H1 (cell line): ENCODE measurements around the gene ADD1. TPM values are rescaled to one million over a fixed set of nuclear protein-coding genes. Genes with fewer than 3 reads are reported as not detected.

Experiments used
- CTCF ChIA-PET: fragments of 300-600 bp; sonication (Branson Sonifier 250); formaldehyde crosslinking; loops from one replicate; lab custom pipeline; 2021; ENCODE audit not compliant: partially characterized antibody; lab: Charles Lee
- POLR2A ChIA-PET: fragments of 300-600 bp; sonication (Branson Sonifier 250); formaldehyde crosslinking; loops from one replicate; lab custom pipeline; 2021; ENCODE audit warnings: inconsistent platforms; ENCODE audit not compliant: partially characterized antibody; lab: Charles Lee
- DNase-seq, 2 experiments: peaks; one replicate each; pipeline versions ENCODE4 v3.0.0 to v3.0.0-alpha.2; 2010 to 2022; ENCODE audit warnings: low spot score in 2 of 2, low read depth in 1 of 2, mixed read lengths in 1 of 2
- FAIRE-seq: peaks from 2 replicates; lab custom pipeline; 2011; peaks lifted over from hg19 to GRCh38; lab: Jason Lieb, UNC
- H2AFZ ChIP-seq: 2 replicates; pipeline ENCODE4 v1.8.1; 2012; ENCODE audit warnings: low read length, inconsistent platforms
- H2AK5ac ChIP-seq: 2 replicates; pipeline ENCODE4 v1.6.1; 2013; ENCODE audit warnings: low read depth, low read length
- H2BK120ac ChIP-seq: replicated peaks from 2 replicates; pipeline ENCODE3; 2013; ENCODE audit warnings: low read depth, low read length, inconsistent platforms
- H2BK12ac ChIP-seq: 2 replicates; pipeline ENCODE4 v1.6.1; 2013; ENCODE audit warnings: low read depth, low read length
- H2BK15ac ChIP-seq: 2 replicates; pipeline ENCODE4 v1.6.1; 2013; ENCODE audit warnings: low read length
- H2BK20ac ChIP-seq: 2 replicates; pipeline ENCODE4 v1.6.1; 2013; ENCODE audit warnings: low read length
- H2BK5ac ChIP-seq: 2 replicates; pipeline ENCODE4 v1.6.1; 2013; ENCODE audit warnings: low read depth, low read length
- H3K14ac ChIP-seq: 2 replicates; pipeline ENCODE4 v1.6.1; 2013; ENCODE audit warnings: inconsistent platforms; ENCODE audit not compliant: insufficient read length
- H3K18ac ChIP-seq: 2 replicates; pipeline ENCODE4 v1.6.1; 2013; ENCODE audit warnings: low read length; ENCODE audit errors: extremely low read depth
- H3K23ac ChIP-seq: 2 replicates; pipeline ENCODE4 v1.6.1; 2013; ENCODE audit warnings: inconsistent platforms; ENCODE audit not compliant: insufficient read length
- H3K23me2 ChIP-seq: 2 replicates; pipeline ENCODE4 v1.6.1; 2013; ENCODE audit warnings: low read depth, low read length
- H3K27ac ChIP-seq: 2 replicates; pipeline ENCODE4 v1.6.1; 2011; ENCODE audit warnings: low read depth, low read length, inconsistent platforms
- H3K27me3 ChIP-seq, 4 experiments: replicated peaks in 1 of 4; 1 replicate in 1 of 4; 2 replicates in 3 of 4; pipeline versions ENCODE4 v1.6.1 to v1.8.1; 2011 to 2013; ENCODE audit warnings: low read length in 3 of 4, mild to moderate bottlenecking in 3 of 4, inconsistent platforms in 2 of 4, mixed read lengths in 2 of 4, moderate library complexity in 1 of 4; ENCODE audit not compliant: control insufficient read depth in 3 of 4, insufficient read depth in 3 of 4; ENCODE audit errors: extremely low read depth in 1 of 4
- H3K36me3 ChIP-seq, 4 experiments: 2 replicates each; pipeline versions ENCODE4 v1.6.1 to v1.8.1; 2011 to 2013; ENCODE audit warnings: mild to moderate bottlenecking in 4 of 4, low read length in 3 of 4, moderate library complexity in 2 of 4, control low read depth in 1 of 4, inconsistent platforms in 1 of 4; ENCODE audit not compliant: insufficient read depth in 4 of 4, control insufficient read depth in 2 of 4
- H3K4ac ChIP-seq: replicated peaks from 2 replicates; pipeline ENCODE3; 2013; ENCODE audit warnings: low read length, low read depth, mixed read lengths, inconsistent platforms; ENCODE audit not compliant: insufficient read length
- H3K4me1 ChIP-seq, 4 experiments: replicated peaks in 1 of 4; 1 replicate in 1 of 4; 2 replicates in 3 of 4; pipeline versions ENCODE4 v1.6.1 to v1.8.1; 2011 to 2013; ENCODE audit warnings: low read length in 3 of 4, inconsistent platforms in 2 of 4, mixed read lengths in 1 of 4; ENCODE audit not compliant: insufficient read depth in 4 of 4, control insufficient read depth in 3 of 4
- H3K4me2 ChIP-seq, 2 experiments: 2 replicates each; pipeline versions ENCODE4 v1.6.1 to v1.8.1; 2011 to 2013; ENCODE audit warnings: low read depth in 2 of 2, low read length in 2 of 2, control low read depth in 1 of 2, inconsistent platforms in 1 of 2, mild to moderate bottlenecking in 1 of 2; ENCODE audit not compliant: insufficient read depth in 1 of 2
- H3K4me3 ChIP-seq, 4 experiments: fragments of 200-600, 300-600 bp in 1 of 4; sonication (generic), shearing (Covaris generic), sonication (Bioruptor Twin) in 1 of 4; 2 replicates each; pipeline versions ENCODE4 v1.5.1 to v1.8.1; 2011 to 2016; ENCODE audit warnings: low read length in 4 of 4, low read depth in 3 of 4, control low read depth in 2 of 4, inconsistent platforms in 2 of 4, mild to moderate bottlenecking in 2 of 4, mixed read lengths in 1 of 4, moderate library complexity in 1 of 4; ENCODE audit not compliant: insufficient read depth in 2 of 4; ENCODE audit errors: extremely low read depth in 1 of 4
- H3K56ac ChIP-seq: replicated peaks from 2 replicates; pipeline ENCODE3; 2013; ENCODE audit warnings: low read depth, mild to moderate bottlenecking, mixed read lengths, low read length, inconsistent platforms; ENCODE audit not compliant: insufficient read length
- H3K79me1 ChIP-seq: 2 replicates; pipeline ENCODE4 v1.6.1; 2013; ENCODE audit warnings: low read depth, low read length, control low read depth
- H3K79me2 ChIP-seq, 2 experiments: 2 replicates each; pipeline versions ENCODE4 v1.6.1 to v1.8.1; 2012 to 2013; ENCODE audit warnings: low read length in 2 of 2, mild to moderate bottlenecking in 2 of 2, inconsistent platforms in 1 of 2; ENCODE audit not compliant: insufficient read depth in 2 of 2, control insufficient read depth in 1 of 2
- H3K9ac ChIP-seq, 4 experiments: replicated peaks in 1 of 4; 1 replicate in 1 of 4; 2 replicates in 3 of 4; pipeline versions ENCODE4 v1.6.1 to v1.8.1; 2011 to 2013; ENCODE audit warnings: low read depth in 3 of 4, low read length in 3 of 4, control low read depth in 2 of 4, mild to moderate bottlenecking in 2 of 4, moderate library complexity in 2 of 4, inconsistent platforms in 1 of 4; ENCODE audit errors: extremely low read depth in 1 of 4
- H3K9me3 ChIP-seq, 2 experiments: 2 replicates each; pipeline versions ENCODE4 v1.6.1 to v1.8.1; 2012 to 2013; ENCODE audit warnings: mild to moderate bottlenecking in 2 of 2, moderate library complexity in 2 of 2, control low read depth in 1 of 2, inconsistent platforms in 1 of 2, low read depth in 1 of 2, low read length in 1 of 2, mixed read lengths in 1 of 2; ENCODE audit not compliant: insufficient read depth in 2 of 2
- H4K20me1 ChIP-seq, 2 experiments: replicated peaks in 1 of 2; 2 replicates each; pipeline versions ENCODE3 to v1.8.1; 2011 to 2013; ENCODE audit warnings: inconsistent platforms in 2 of 2, low read length in 2 of 2, mild to moderate bottlenecking in 1 of 2; ENCODE audit not compliant: insufficient read depth in 2 of 2, control insufficient read depth in 1 of 2
- H4K5ac ChIP-seq: 2 replicates; pipeline ENCODE4 v1.6.1; 2013; ENCODE audit warnings: low read length, low read depth, mixed read lengths, inconsistent platforms; ENCODE audit not compliant: insufficient read length
- H4K8ac ChIP-seq: 2 replicates; pipeline ENCODE4 v1.8.0; 2013; ENCODE audit warnings: mild to moderate bottlenecking, moderate library complexity, low read length, inconsistent platforms; ENCODE audit not compliant: insufficient read depth; ENCODE audit errors: extremely low read depth
- H4K91ac ChIP-seq: replicated peaks from 2 replicates; pipeline ENCODE3; 2013; ENCODE audit warnings: low read length, mixed read lengths, inconsistent platforms; ENCODE audit not compliant: insufficient read length
- CHD2 ChIP-seq: IDR thresholded peaks from 2 replicates; pipeline ENCODE4 v1.6.1; 2012; ENCODE audit warnings: low read length, improper control_type of control experiment
- CTBP2 ChIP-seq: IDR thresholded peaks from 2 replicates; pipeline ENCODE4 v1.7.0; 2011; ENCODE audit warnings: borderline replicate concordance, mild to moderate bottlenecking, moderate library complexity, mixed read lengths, low read length; ENCODE audit not compliant: insufficient read depth, insufficient read length
- EGR1 ChIP-seq: IDR thresholded peaks from 2 replicates; pipeline ENCODE4 v1.6.1; 2011; ENCODE audit warnings: low read depth, low read length, borderline replicate concordance
- EZH2 ChIP-seq: fragments of 200-600 bp; sonication (generic); IDR thresholded peaks from 2 replicates; pipeline ENCODE4 v1.7.1; 2012; ENCODE audit warnings: low read depth, mild to moderate bottlenecking, moderate library complexity, low read length, inconsistent platforms; ENCODE audit not compliant: severe bottlenecking
- TAF1 ChIP-seq: IDR thresholded peaks from 2 replicates; pipeline ENCODE4 v1.6.1; 2011; ENCODE audit warnings: mild to moderate bottlenecking, low read depth, low read length
- TCF12 ChIP-seq: IDR thresholded peaks from 2 replicates; pipeline ENCODE4 v1.6.1; 2011; ENCODE audit warnings: low read depth, mild to moderate bottlenecking, low read length
- WGBS, 2 experiments: shearing (Covaris generic) in 1 of 2; methylation state at CpG; one replicate each; pipeline versions ENCODE4 v1.1.6 to v1.1.7; 2013 to 2015; ENCODE audit warnings: low lambda C conversion rate in 2 of 2, mixed read lengths in 2 of 2, inconsistent platforms in 1 of 2, low coverage in 1 of 2, missing lambda C conversion rate in 1 of 2; ENCODE audit not compliant: insufficient replicate concordance in 2 of 2, insufficient coverage in 1 of 2, insufficient read length in 1 of 2; ENCODE audit errors: extremely low coverage in 1 of 2, missing lambda C conversion rate in 1 of 2; 5-methylcytosine and 5-hydroxymethylcytosine counted together
- polyA plus RNA-seq, 7 experiments: library from polyadenylated mRNA; depleted of rRNA in 3 of 7; stranded (reverse) in 5 of 7; unstranded in 2 of 7; fragments of >200 nt in 5 of 7; fragments of 200-250 nt in 2 of 7; gene quantifications; 1 replicate in 5 of 7; 2 replicates in 1 of 7; 4 replicates in 1 of 7; pipeline versions ENCODE4 v1.2.1 to v1.2.3, GENCODE V29; 2011 to 2013; ENCODE audit warnings: missing spikeins in 2 of 7, mixed read lengths in 2 of 7
- total RNA-seq: library from RNA; stranded (reverse); fragmentation: NEBNext Ultra II Directional; extraction: Animal tissue kit (Norgen Biotek cat#: 25700); gene quantifications from 2 replicates; pipeline ENCODE4 v1.2.1, GENCODE V29; 2021

Gene ADD1
- total and polyA plus RNA-seq, 2 of the 8 experiments (the other 6 are each of a cell fraction or from before 2014, with no cell fraction given): 113 to 143 TPM

- no peak overlapping the region for H3K9ac ChIP-seq
- no peak overlapping the region for H3K14ac ChIP-seq
- H3K18ac ChIP-seq: no peak overlapping the region
- H4K5ac ChIP-seq: no peak overlapping the region
- WGBS, 2 experiments: 95% methylated on average over 14 of the region's 14 CpGs; no CpG with 5 or more reads in 1 of the 2 experiments
- H3K27me3 ChIP-seq: no peaks in the 10 kb centered on the region
- no peak overlapping the region for H3K4ac ChIP-seq
- H2BK120ac ChIP-seq: no peak overlapping the region
- H4K91ac ChIP-seq: no peak overlapping the region
- no peak overlapping the region for H3K4me3 ChIP-seq
- no peak overlapping the region for H2AFZ ChIP-seq
- FAIRE-seq (no peak), DNase-seq (no peak)
- peaks cover 0 to 23% of the 10 kb centered on the region in 2 experiments for H4K20me1 ChIP-seq
- no peak overlapping the region for H3K4me2 ChIP-seq
- H3K79me1 ChIP-seq: peaks cover 11% of the 10 kb centered on the region
- H3K9me3 ChIP-seq: no peaks in the 10 kb centered on the region
- no peak overlapping the region for H3K27ac ChIP-seq
- CTCF ChIA-PET: no interaction called here
- H3K23ac ChIP-seq: no peak overlapping the region
- peaks cover 0 to 7% (median 5%) of the 10 kb centered on the region in 4 experiments; a peak in 5 of 7 replicates for H3K4me1 ChIP-seq
- H4K8ac ChIP-seq: no peak overlapping the region
- H3K56ac ChIP-seq: no peak overlapping the region
- POLR2A ChIA-PET: interaction anchor here (0.8 to 2.0 kb wide), 5 partner anchors 8 to 31 kb away, joined by 3 to 14 read pairs (median 4); partner anchors contain the start of gene SH3BP2
- H3K79me2 ChIP-seq: peaks cover 0 to 9% of the 10 kb centered on the region in 2 experiments; a peak in 1 of 4 replicates
- H3K36me3 ChIP-seq: peaks cover 0 to 40% (median 33%) of the 10 kb centered on the region in 4 experiments; a peak in 7 of 8 replicates
- H2BK5ac ChIP-seq: no peak overlapping the region
- H2BK12ac ChIP-seq: no peak overlapping the region
- H3K23me2 ChIP-seq: no peaks in the 10 kb centered on the region
- H2BK15ac ChIP-seq: no peak overlapping the region
- H2BK20ac ChIP-seq: no peak overlapping the region
- no peak overlapping the region for H2AK5ac ChIP-seq
- TF ChIP-seq CTBP2 (no peak), CHD2 (no peak), EZH2 (no peak), EGR1 (no peak), TCF12 (no peak), TAF1 (no peak)
Measured at GRCh38 chr4:2823671-2824328, 19.8 kb upstream of the ADD1 start.
